Stimulated activated CD8-positive, alpha-beta memory T cell treated with anti-CD3 and anti-CD28 coated beads, Interleukin-2, amount 100 ng/mL, for 1 hour (primary cell): ENCODE measurements around the gene COX7A2.

ENCODE experiments used
- DNase-seq, 2 donors: peaks; one replicate each; pipeline ENCODE4 v3.0.0-alpha.2; 2020; ENCODE audit warnings: low read depth in 2 of 2

COX7A2 gene

GRCh38 chr6:75243333-75244062, at the start of gene COX7A2:
COX7A2 (minus strand) TSS chr6:75243801; CDS start chr6:75243734, 67 bp downstream.
- DNase-seq: peak; percentile 63 to 69

GRCh38 chr6:75292555-75292954, 49.0 kb upstream of the COX7A2 start:
- no peak for DNase-seq

- no peak for DNase-seq
These were observed 48.1 kb upstream of the COX7A2 start for GRCh38 chr6:75291744-75292143.

GRCh38 chr6:75291331-75291730, 47.7 kb upstream of the COX7A2 start:
- no peak for DNase-seq

- DNase-seq: no peak
These were observed 46.7 kb upstream of the COX7A2 start for GRCh38 chr6:75290136-75290945.

GRCh38 chr6:75288023-75288422, 44.4 kb upstream of the COX7A2 start:
- DNase-seq: no peak

GRCh38 chr6:75287424-75287823, 43.8 kb upstream of the COX7A2 start:
- no peak for DNase-seq

GRCh38 chr6:75286955-75287354, 43.4 kb upstream of the COX7A2 start:
- DNase-seq: no peak

- no peak for DNase-seq
These were observed 41.7 kb upstream of the COX7A2 start for GRCh38 chr6:75285283-75285639.

GRCh38 chr6:75284632-75285282, 41.2 kb upstream of the COX7A2 start, which contains the start of gene TMEM30A:
TMEM30A (minus strand) TSS chr6:75284792; CDS start chr6:75284638, 154 bp downstream.
- peak; percentile 87 to 91 for DNase-seq

GRCh38 chr6:75283907-75284631, 40.5 kb upstream of the COX7A2 start:
- DNase-seq: no peak

- no peak for DNase-seq
These were observed 39.1 kb upstream of the COX7A2 start for GRCh38 chr6:75282706-75283105.

GRCh38 chr6:75281653-75282052, 38.1 kb upstream of the COX7A2 start:
- no peak for DNase-seq

- DNase-seq: no peak
These were observed 36.7 kb upstream of the COX7A2 start for GRCh38 chr6:75280131-75280855.

GRCh38 chr6:75279418-75279817, 35.8 kb upstream of the COX7A2 start:
- DNase-seq: no peak

GRCh38 chr6:75278474-75279077, 35.0 kb upstream of the COX7A2 start:
- no peak for DNase-seq

GRCh38 chr6:75275067-75275466, 31.5 kb upstream of the COX7A2 start:
- no peak for DNase-seq

GRCh38 chr6:75273009-75273408, 29.4 kb upstream of the COX7A2 start:
- DNase-seq: no peak

- DNase-seq: no peak
These were observed 28.7 kb upstream of the COX7A2 start for GRCh38 chr6:75272145-75272840.

- no peak for DNase-seq
These were observed 25.4 kb upstream of the COX7A2 start for GRCh38 chr6:75268988-75269354.
